ENCODE results near the gene PLPPR4.
A peak's percentile ranks its signal among the peaks of the same experiment; 100 is the strongest.

The PLPPR4 gene

GRCh38 chr1:99334991-99335390 lies 70.7 kb downstream of the PLPPR4 start:
- CTCF ChIA-PET = no interaction called here
- POLR2A ChIA-PET = no interaction called here
- no peak for DNase-seq (ENCODE audit: extremely low spot score)
- TF ChIP-seq SUZ12 (IDR thresholded peaks at IDR 0.05) = no peak
- TF ChIP-seq FOXA1 (IDR thresholded peaks at IDR 0.05) = no peak
- no peak for TF ChIP-seq LEF1 (IDR thresholded peaks at IDR 0.05; ENCODE audit: borderline replicate concordance)
- no peak for TF ChIP-seq ELF4 (IDR thresholded peaks at IDR 0.05)

- DNase-seq (ENCODE audit: extremely low spot score) = no peak
- TF ChIP-seq BHLHE40 (IDR thresholded peaks at IDR 0.05; ENCODE audit: borderline replicate concordance) (no peak), LEF1 (IDR thresholded peaks at IDR 0.05; ENCODE audit: borderline replicate concordance) (no peak), SP1 (IDR thresholded peaks at IDR 0.05) (no peak), SUZ12 (IDR thresholded peaks at IDR 0.05) (no peak), FOXK2 (IDR thresholded peaks at IDR 0.05) (no peak), ELF4 (IDR thresholded peaks at IDR 0.05) (no peak), L3MBTL2 (conservative IDR thresholded peaks at IDR 0.05) (no peak), HDGF (IDR thresholded peaks at IDR 0.05; ENCODE audit: borderline replicate concordance) (no peak), FOXA1 (IDR thresholded peaks at IDR 0.05) (no peak), FOXM1 (IDR thresholded peaks at IDR 0.05; ENCODE audit: borderline replicate concordance) (no peak), TARDBP (IDR thresholded peaks at IDR 0.05) (no peak), ARNT (IDR thresholded peaks at IDR 0.05) (no peak), NFRKB (IDR thresholded peaks at IDR 0.05) (no peak), CTBP1 (IDR thresholded peaks at IDR 0.05; ENCODE audit: borderline replicate concordance) (no peak), ZNF384 (IDR thresholded peaks at IDR 0.05) (no peak)
- TF ChIP-seq, protein P1, sequence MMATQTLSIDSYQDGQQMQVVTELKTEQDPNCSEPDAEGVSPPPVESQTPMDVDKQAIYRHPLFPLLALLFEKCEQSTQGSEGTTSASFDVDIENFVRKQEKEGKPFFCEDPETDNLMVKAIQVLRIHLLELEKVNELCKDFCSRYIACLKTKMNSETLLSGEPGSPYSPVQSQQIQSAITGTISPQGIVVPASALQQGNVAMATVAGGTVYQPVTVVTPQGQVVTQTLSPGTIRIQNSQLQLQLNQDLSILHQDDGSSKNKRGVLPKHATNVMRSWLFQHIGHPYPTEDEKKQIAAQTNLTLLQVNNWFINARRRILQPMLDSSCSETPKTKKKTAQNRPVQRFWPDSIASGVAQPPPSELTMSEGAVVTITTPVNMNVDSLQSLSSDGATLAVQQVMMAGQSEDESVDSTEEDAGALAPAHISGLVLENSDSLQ (IDR thresholded peaks at IDR 0.05) = no peak
- POLR2A ChIA-PET = no interaction called here
- CTCF ChIA-PET = interaction anchor here (0.5 kb wide), 1 partner anchor 94 kb away, joined by 3 read pairs; no protein-coding TSS in a partner anchor
Measured at GRCh38 chr1:99347041-99347684, 82.9 kb downstream of the PLPPR4 start.

DNA sequence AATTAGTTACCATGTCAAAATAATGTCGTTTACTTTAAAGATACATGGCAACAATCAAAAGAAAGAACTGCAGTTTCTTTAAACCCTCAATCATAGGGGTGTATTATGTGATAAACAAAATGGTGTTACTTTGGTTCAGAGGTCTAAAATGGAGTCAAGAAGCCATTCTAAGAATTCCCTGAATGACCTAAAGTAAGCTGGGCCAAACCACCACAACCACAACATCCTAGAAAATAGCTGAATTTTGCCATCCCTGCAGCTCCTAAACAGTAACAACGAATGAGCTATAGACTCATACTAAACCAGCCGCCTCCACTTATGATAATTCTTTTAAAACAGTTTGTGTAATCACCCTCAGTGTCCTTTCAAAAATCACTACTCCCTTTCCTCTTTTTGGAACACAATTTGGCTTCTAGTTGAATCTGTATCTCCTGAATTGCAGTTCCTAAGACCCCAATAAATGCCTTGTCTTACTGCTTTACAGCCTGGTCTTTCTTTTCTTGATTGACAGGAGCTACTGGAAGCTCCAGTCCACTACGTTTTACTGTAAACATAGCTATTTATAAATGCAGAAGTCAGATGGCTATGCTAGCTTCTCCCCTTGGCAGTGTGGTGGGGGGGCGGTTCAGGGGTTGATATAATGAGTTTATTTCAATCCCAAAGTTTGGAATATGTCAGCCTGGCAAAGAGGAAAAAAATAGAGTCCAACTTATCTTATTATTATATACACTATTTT lies 84.3 kb downstream of the PLPPR4 start:
- POLR2A ChIA-PET = no interaction called here
- CTCF ChIA-PET = no interaction called here

DNA sequence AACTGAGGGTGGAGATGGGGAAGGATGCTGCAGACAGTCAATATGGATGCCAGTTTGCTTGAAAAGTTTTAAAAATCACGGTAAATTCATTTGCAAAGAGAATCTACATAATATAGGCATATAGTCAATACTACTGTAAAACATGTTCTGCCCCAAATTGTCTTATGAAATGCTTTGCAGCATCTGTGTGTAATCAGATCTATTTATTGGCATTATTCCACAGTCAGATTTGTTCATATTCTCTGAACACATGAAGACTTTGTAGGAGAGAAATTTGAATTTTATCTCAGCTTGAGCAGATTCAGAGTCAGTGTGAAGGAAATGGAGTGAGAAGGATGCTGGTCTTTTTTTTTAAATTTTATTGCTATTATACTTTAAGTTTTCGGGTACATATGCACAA lies 88.5 kb downstream of the PLPPR4 start:
- TF ChIP-seq BHLHE40 (IDR thresholded peaks at IDR 0.05; ENCODE audit: borderline replicate concordance) = no peak
- no peak for TF ChIP-seq SP1 (IDR thresholded peaks at IDR 0.05)
- no peak for TF ChIP-seq HDGF (IDR thresholded peaks at IDR 0.05; ENCODE audit: borderline replicate concordance)
- no peak for TF ChIP-seq ZNF384 (IDR thresholded peaks at IDR 0.05)
- no peak for TF ChIP-seq FOXM1 (IDR thresholded peaks at IDR 0.05; ENCODE audit: borderline replicate concordance)
- TF ChIP-seq TARDBP (IDR thresholded peaks at IDR 0.05) = no peak
- TF ChIP-seq FOXK2 (IDR thresholded peaks at IDR 0.05) = no peak
- TF ChIP-seq, protein P1 (IDR thresholded peaks at IDR 0.05) = no peak
- no peak for TF ChIP-seq L3MBTL2 (conservative IDR thresholded peaks at IDR 0.05)
- ChIA-PET POLR2A (no interaction called here), CTCF (no interaction called here)
- DNase-seq (ENCODE audit: extremely low spot score) = no peak

More for the DNA sequence above, 84.3 kb downstream of the PLPPR4 start:
- TF ChIP-seq, protein P1 (IDR thresholded peaks at IDR 0.05) = peak; percentile 68
- TF ChIP-seq ARNT (IDR thresholded peaks at IDR 0.05) (no peak), FOXA1 (IDR thresholded peaks at IDR 0.05) (no peak), CTBP1 (IDR thresholded peaks at IDR 0.05; ENCODE audit: borderline replicate concordance) (no peak)
- DNase-seq (ENCODE audit: extremely low spot score) = no peak

DNA sequence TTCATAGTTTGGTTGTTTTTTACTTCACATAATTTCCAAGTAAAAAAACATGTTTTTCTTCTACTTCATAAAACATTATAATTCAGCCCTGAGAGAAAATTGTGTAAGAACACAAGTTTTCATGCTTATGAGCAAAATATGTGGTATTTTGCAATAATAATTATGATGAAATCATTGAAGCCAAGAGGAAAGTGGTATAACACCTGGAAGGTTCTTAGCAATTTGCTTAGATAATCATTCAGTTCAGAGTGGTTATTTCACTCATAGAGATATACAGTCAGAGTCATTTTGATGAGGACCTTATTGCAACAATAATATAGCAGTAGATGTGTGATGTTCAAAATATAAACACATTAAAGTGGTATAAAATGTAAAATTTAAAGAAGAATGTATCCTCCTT lies 94.5 kb downstream of the PLPPR4 start:
- ChIA-PET CTCF (no interaction called here), POLR2A (no interaction called here)
- no peak for DNase-seq (ENCODE audit: extremely low spot score)
- TF ChIP-seq HDGF (IDR thresholded peaks at IDR 0.05; ENCODE audit: borderline replicate concordance) (no peak), LEF1 (IDR thresholded peaks at IDR 0.05; ENCODE audit: borderline replicate concordance) (no peak)

Data from HEK293T (cell line).